NCI-H524 treated with DMSO at 0.1 percent for 48 hours (cell line): ENCODE measurements around the gene CRAMP1.
"Not testable (repeated sequence)": the region's sequence is repeated elsewhere in the genome, so short reads cannot be mapped to it uniquely, and the experiment has no call there.

ENCODE experiments used
- DNase-seq: peaks from one replicate; lab custom pipeline; 2025; lab: John Stamatoyannopoulos, UW

Gene CRAMP1

DNA sequence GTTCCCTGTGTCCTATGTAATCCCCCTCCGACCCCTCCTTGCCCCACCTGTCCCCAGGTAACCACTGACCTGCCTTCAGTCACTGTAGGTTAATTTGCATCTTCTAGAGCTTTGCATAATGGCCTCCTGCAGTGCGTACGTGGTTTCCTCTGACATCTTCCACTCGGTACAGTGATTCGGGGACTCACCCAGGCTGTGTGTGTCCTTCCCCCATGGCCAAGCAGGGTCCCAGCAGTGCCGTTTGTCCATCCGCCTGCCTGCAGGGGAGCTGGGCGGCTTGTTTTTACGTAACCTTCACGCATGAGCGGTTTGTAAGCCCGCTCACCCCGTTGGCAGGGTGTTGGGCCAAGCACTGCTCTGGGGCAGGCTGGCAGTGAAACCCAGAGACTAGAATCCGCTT lies 101.8 kb downstream of the CRAMP1 start:
- DNase-seq: no peak

DNA sequence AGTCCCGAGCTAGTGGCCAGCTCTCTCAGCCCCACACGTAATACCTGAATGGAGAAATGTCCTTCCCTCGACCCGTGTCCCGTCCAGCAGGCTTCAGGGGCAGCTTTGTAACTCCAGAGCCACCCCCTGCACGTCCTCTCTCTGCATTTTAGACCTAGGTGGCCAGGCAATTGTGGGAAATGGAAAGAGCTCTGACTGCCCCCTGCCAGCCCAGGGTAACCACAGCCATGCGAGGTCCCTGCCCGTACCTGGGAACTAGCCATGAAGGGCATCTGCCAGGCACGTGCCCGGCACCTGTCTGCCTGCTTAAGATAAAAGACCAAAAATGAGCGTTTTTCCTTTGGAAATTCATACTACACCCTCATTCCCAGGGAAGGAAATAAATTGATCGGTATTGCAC lies 103.1 kb downstream of the CRAMP1 start:
- DNase-seq: no peak

DNA sequence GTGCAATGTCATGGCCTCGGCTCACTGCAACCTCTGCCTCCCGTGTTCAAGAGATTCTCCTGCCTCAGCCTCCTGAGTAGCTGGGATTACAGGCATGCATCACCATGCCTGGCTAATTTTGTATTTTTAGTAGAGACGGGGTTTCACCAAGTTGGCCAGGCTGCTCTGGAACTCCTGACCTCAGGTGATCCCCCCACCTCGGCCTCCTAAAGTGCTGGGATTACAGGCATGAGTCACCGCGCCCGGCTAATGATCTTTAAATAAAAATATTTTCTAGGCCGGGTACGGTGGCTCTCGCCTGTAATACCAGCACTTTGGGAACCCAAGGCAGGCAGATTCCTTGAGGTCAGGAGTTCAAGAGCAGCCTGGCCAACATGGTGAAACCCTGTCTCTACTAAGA lies 106.1 kb downstream of the CRAMP1 start:
- DNase-seq: not testable (repeated sequence)

DNA sequence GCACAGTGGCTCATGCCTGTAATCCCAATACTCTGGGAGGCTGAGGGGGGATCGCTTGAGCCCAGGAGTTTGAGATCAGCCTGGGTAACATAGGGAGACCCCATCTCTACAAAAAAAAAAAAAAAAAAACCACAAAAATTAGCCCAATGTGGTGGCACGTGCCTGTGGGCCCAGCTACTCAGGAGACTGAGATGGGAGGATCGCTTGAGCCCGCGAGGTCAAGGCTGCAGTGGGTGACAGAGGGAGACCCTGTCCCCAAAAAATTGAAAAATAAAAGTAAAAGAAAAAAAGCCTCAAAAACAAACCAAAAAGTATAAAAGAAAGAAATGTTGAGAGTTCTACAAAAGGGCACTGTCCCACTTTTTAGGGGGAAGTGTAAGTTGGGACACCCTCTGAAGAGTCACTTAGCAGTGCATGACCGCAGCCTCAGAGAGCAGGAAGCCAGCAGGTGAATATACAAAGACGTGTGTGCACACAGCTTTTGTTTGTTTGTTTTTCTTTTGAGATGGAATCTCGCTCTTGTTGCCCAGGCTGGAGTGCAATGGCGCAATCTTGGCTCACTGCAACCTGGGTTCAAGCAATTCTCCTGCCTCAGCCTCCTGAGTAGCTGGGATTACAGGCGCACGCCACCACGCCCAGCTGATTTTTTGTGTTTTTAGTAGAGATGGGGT lies 107.5 kb downstream of the CRAMP1 start:
- DNase-seq: not testable (repeated sequence)

DNA sequence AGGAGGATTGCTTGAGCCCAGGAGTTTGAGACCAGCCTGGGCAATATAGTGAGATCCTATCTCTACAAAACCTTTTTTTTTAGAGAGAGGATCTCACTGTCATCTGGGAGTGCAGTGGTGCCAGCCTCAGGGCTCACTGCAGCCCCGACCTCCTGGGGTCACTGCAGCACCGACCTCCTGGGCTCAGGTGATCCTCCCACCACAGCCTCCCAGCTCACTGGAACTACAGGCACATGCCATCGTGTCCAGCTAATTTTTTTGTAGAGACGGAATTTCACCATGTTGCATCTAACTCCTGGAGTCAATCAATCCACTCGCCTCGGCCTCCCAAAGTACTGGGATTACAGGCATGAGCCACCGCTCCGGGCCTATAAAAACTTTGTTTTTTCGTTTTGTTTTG lies 109.2 kb downstream of the CRAMP1 start:
- no peak for DNase-seq

DNA sequence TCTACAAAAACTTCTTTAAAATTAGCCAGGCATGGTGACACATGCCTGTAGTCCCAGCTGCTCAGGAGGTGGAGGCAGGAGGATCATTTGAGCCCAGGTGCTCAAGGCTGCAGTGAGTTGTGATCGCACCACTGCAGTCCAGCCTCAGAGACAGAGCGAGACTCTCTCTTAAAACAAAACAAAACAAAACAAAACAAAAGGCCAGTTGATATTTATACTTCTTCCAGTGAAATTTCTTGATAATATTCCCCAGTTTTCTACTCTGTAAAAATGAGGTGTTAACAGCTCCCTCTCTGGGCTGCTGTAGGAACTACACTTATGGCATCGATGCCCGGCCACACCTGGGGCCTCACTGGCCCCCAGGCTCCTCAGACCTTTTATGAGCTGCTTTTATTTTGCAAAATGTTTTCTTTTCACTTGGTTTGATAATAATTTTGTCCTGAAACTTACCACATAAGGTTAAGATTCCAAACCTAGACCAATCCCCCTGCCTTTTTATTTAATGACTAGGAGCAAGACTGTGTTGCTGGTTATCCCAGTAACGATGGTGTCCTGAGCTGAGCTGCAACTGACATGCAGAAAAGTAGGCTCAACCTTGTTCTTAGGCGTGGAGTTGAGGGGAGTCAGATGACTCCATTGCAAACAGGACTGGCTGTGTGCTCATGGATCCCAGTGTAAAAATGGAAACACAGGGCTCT lies 111.4 kb downstream of the CRAMP1 start:
- DNase-seq: no peak

DNA sequence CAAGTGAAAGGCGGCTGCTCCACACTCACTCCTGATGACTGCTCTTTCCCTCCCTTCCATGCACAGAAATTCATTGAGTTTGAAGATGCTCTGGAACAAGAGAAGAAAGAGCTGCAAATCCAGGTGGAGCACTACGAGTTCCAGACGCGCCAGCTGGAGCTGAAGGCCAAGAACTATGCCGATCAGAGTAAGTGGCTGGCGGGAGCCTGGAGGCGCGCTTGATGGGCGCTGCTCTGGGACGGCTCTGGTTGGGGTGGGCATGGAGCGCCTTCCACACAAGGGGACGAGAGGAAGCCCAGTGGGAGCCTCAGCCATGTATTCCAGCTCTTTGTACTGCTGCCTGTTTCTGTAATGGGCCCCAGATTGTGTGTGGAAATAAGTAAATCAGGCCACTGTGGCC lies 112.3 kb downstream of the CRAMP1 start:
- no peak for DNase-seq

DNA sequence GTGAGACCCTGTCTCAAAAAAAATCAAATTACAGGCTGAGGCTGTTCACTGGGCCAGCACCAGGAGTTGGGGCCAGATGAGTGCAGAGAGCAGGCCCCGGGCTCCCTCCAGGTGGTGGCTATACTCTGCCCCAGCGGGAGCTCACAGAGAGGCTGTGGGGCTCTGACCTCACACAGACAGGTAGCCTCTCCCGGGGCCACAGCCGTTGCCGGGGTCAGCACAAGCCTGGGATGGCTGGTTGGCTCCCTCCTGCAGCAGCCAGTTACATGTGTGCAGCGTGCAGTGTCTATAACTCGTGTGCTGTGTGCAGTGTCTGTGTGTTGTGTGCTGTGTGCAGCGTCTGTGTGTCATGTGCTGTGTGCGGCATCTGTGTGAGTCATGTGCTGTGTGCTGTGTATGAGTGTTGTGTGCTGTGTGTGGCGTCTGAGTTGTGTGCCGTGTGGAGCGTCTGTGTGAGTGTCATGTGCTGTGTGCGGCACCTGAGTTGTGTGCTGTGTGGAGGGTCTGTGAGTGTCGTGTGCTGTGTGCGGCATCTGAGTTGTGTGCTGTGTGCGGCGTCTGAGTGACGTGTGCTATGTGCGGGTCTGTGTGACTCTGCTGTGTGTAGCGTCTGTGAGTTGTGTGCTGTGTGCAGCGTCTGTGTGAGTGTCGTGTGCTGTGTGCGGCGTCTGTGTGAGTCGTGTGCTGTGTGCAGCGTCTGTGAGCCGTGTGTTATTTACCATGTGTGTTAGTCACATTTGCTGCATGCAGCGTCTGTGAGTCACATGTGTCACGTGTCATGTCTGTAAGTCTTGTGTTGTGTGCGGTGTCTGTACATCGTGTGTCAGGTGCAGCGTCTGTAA lies 114.7 kb downstream of the CRAMP1 start:
- no peak for DNase-seq
